Nephron (organoid): Measurements from ENCODE around the gene MMP17.

Experiments
- H3K27ac Mint-ChIP-seq, 3 experiments: 2 replicates each; pipeline ENCODE4 v1.8.0; 2020; ENCODE audit warnings: mixed read lengths in 3 of 3, mild to moderate bottlenecking in 2 of 3, moderate library complexity in 1 of 3
- H3K27me3 Mint-ChIP-seq: 2 replicates; pipeline ENCODE4 v1.8.0; 2021; ENCODE audit warnings: low read depth, mild to moderate bottlenecking, moderate library complexity, mixed read lengths
- H3K36me3 Mint-ChIP-seq: 2 replicates; pipeline ENCODE4 v1.8.0; 2020; ENCODE audit warnings: low read depth, mixed read lengths
- H3K4me1 Mint-ChIP-seq: 2 replicates; pipeline ENCODE4 v1.8.0; 2020; ENCODE audit warnings: mixed read lengths
- H3K4me3 Mint-ChIP-seq, 3 experiments: 2 replicates each; pipeline ENCODE4 v1.8.0; 2020; ENCODE audit warnings: mild to moderate bottlenecking in 3 of 3, mixed read lengths in 3 of 3, moderate library complexity in 2 of 3
- H3K9me3 Mint-ChIP-seq: 2 replicates; pipeline ENCODE4 v1.8.0; 2020; ENCODE audit warnings: mixed read lengths
- TF ChIP-seq, protein P1 (sequence below), 3 experiments: fragments of 200-600 bp; sonication (generic); IDR thresholded peaks; one replicate each; pipeline ENCODE4 v1.5.0; 2021; ENCODE audit warnings: antibody characterized with exemption in 3 of 3; ENCODE audit not compliant: unreplicated experiment in 3 of 3

MMP17 gene

GRCh38 chr12:131827961-131828534 is at the start of gene MMP17:
Gene MMP17, plus strand, starts transcription at chr12:131828393. Its CDS starts 102 bp downstream, at chr12:131828495.
- TF ChIP-seq, protein P1, sequence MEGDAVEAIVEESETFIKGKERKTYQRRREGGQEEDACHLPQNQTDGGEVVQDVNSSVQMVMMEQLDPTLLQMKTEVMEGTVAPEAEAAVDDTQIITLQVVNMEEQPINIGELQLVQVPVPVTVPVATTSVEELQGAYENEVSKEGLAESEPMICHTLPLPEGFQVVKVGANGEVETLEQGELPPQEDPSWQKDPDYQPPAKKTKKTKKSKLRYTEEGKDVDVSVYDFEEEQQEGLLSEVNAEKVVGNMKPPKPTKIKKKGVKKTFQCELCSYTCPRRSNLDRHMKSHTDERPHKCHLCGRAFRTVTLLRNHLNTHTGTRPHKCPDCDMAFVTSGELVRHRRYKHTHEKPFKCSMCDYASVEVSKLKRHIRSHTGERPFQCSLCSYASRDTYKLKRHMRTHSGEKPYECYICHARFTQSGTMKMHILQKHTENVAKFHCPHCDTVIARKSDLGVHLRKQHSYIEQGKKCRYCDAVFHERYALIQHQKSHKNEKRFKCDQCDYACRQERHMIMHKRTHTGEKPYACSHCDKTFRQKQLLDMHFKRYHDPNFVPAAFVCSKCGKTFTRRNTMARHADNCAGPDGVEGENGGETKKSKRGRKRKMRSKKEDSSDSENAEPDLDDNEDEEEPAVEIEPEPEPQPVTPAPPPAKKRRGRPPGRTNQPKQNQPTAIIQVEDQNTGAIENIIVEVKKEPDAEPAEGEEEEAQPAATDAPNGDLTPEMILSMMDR (IDR thresholded peaks at IDR 0.05; ENCODE audit: unreplicated experiment in 3 of 3): peak in 2 of 3 experiments; percentile 12 to 13
- Mint-ChIP-seq H3K4me1 (no peaks in the 10 kb centered on the region), H3K9me3 (no peaks in the 10 kb centered on the region), H3K27me3 (peaks cover 72% of the 10 kb centered on the region), H3K27ac (no peak within 1 kb of the TSS), H3K4me3 (peak within 1 kb of the TSS; percentile 69 to 76 (median 73)), H3K36me3 (no peaks in the 10 kb centered on the region)

DNA sequence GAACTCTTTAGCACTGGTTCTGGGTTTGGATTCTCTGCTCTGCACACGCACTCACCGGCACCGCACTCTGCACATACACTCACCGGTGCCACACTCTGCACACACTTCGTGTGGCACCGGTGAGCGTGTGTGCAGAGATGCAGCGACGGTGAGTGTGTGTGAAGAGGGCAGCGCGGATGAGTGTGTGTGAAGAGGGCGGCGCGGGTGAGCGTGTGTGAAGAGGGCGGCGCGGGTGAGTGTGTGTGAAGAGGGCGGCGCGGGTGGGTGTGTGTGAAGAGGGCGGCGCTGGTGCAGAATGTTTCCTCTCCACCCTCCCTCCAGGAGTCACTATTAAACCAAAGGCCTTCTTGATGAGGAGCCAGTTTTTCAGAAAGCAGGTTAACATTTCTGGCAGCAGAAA is 49.2 kb upstream of the MMP17 start:
- H3K4me1 Mint-ChIP-seq: peaks cover 3% of the 10 kb centered on the region
- H3K36me3 Mint-ChIP-seq: peaks cover 58% of the 10 kb centered on the region
- no peaks in the 10 kb centered on the region for H3K9me3 Mint-ChIP-seq
- no peaks in the 10 kb centered on the region for H3K27me3 Mint-ChIP-seq
- TF ChIP-seq, protein P1 (IDR thresholded peaks at IDR 0.05; ENCODE audit: unreplicated experiment in 3 of 3): no peak
- H3K4me3 Mint-ChIP-seq: no peak overlapping the region
- no peak overlapping the region for H3K27ac Mint-ChIP-seq

DNA sequence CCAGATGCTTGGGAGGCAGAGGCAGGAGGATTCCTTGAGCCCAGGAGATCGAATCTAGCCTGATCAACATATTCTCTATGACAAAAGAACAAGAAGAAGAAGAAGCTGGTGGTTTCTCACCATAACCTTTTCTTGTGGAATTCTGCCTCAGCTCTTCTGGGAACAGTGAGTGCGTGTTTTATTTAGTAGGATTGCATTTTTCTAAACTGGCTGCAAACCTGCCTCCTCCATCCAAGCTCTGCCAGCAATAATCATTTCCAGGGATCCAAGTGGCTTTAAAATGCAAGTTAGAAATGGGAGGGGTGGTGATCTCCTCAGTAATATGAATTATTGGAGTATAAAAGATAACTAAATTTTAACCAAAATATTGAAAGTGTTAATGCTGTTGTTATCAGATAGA is 46.1 kb upstream of the MMP17 start:
- H3K27me3 Mint-ChIP-seq: no peaks in the 10 kb centered on the region
- TF ChIP-seq, protein P1 (IDR thresholded peaks at IDR 0.05; ENCODE audit: unreplicated experiment in 3 of 3): no peak
- H3K4me3 Mint-ChIP-seq: no peak overlapping the region
- no peaks in the 10 kb centered on the region for H3K9me3 Mint-ChIP-seq
- H3K27ac Mint-ChIP-seq: no peak overlapping the region
- peaks cover 52% of the 10 kb centered on the region for H3K36me3 Mint-ChIP-seq
- H3K4me1 Mint-ChIP-seq: peaks cover 6% of the 10 kb centered on the region

DNA sequence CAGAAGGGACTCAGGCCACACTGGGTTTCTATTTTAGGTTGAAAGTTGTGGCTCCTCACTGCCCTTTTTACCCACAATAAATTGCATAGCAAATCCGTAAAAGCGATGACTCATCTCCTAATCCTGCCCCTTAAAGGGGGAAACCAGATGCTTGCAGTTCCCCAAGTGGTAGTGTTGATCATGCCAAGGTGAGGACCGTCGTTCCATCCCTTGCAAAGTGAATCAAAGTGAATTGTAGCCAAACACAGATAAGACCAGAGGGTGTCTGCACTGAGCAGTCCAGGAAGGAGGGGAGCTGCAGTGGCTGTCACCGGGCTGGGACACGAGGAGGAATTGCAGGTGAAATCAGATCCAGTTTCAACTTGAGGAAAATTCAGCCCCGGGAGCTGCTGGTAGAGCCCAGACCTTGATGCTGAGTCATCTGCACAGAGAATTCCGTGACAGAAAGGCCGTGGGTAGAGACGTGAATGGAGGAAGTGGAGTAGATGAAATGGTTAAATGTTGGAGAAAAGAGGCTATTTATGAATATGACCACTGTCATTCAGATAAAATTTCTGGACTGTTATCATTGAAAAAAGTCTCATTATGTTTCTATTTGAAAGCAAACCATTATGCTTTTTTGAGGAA is 44.2 kb upstream of the MMP17 start:
- Mint-ChIP-seq H3K4me1 (peaks cover 6% of the 10 kb centered on the region), H3K27me3 (no peaks in the 10 kb centered on the region), H3K4me3 (no peak overlapping the region), H3K27ac (no peak overlapping the region), H3K36me3 (peaks cover 51% of the 10 kb centered on the region), H3K9me3 (no peaks in the 10 kb centered on the region)
- TF ChIP-seq, protein P1 (IDR thresholded peaks at IDR 0.05; ENCODE audit: unreplicated experiment in 3 of 3): no peak

DNA sequence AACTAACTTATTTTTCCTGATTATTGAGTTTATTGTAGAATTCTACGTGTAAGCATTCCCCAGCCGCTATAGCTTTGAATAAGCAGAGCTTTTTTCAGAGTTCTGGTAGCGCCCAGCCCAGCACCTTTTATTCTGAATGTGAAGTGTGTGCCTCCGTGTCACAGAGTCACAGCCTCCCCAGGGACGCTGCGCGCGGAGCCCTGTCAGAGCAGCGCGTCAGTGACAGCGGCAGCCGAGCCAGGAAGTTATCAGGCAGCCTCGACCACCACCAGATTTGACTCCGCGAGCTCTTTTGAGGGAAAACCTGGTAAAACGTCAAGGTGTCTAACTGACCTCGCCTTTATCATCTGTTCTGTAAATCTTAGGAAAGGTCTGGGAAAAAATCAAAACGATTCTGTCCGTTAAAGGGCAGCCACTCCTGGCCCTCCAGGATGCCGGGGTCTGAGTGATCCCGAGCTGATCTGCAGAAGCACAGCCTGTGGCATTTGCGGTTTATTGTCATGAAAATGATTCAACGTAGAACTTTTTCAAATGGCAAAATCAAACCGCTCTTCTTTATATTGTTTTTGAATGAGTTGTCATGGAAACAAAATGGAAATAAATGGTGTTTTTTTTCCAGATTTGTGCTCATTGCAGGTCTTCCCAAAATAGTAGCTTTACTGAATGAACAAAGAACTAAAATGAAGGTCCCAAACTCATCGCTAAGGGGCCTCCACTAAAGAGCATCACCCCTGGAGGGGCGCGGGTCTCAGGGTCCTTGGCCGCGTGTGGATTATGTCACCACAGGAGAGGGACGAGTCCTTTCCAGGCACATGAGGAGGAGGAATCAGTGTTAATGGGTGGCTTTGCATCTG is 43.1 kb upstream of the MMP17 start:
- H3K4me1 Mint-ChIP-seq: peaks cover 6% of the 10 kb centered on the region
- no peak overlapping the region for H3K4me3 Mint-ChIP-seq
- H3K27me3 Mint-ChIP-seq: no peaks in the 10 kb centered on the region
- TF ChIP-seq, protein P1 (IDR thresholded peaks at IDR 0.05; ENCODE audit: unreplicated experiment in 3 of 3): no peak
- H3K27ac Mint-ChIP-seq: no peak overlapping the region
- peaks cover 54% of the 10 kb centered on the region for H3K36me3 Mint-ChIP-seq
- H3K9me3 Mint-ChIP-seq: no peaks in the 10 kb centered on the region
